ENCODE data around the gene BDH1. TPM values are rescaled to one million over a fixed set of nuclear protein-coding genes. Genes with fewer than 3 reads are reported as not detected.

Gene BDH1
- polyA plus RNA-seq, 1 of the 3 experiments (the other 2 are of a cell fraction) = 19.8 TPM

- TF ChIP-seq GABPA (IDR thresholded peaks at IDR 0.05; ENCODE audit: low read depth) = no peak
- TF ChIP-seq, protein P1, sequence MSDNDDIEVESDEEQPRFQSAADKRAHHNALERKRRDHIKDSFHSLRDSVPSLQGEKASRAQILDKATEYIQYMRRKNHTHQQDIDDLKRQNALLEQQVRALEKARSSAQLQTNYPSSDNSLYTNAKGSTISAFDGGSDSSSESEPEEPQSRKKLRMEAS (IDR thresholded peaks at IDR 0.05; ENCODE audit: low read depth) = no peak
- TF ChIP-seq TCF12 (IDR thresholded peaks at IDR 0.05) = no peak
- no peak for TF ChIP-seq RCOR1 (IDR thresholded peaks at IDR 0.05; ENCODE audit: low read length)
- TF ChIP-seq, protein P2, sequence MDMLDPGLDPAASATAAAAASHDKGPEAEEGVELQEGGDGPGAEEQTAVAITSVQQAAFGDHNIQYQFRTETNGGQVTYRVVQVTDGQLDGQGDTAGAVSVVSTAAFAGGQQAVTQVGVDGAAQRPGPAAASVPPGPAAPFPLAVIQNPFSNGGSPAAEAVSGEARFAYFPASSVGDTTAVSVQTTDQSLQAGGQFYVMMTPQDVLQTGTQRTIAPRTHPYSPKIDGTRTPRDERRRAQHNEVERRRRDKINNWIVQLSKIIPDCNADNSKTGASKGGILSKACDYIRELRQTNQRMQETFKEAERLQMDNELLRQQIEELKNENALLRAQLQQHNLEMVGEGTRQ (IDR thresholded peaks at IDR 0.05; ENCODE audit: borderline replicate concordance, low read depth, low read length) = no peak
- TF ChIP-seq POLR2AphosphoS5 (IDR thresholded peaks at IDR 0.05; ENCODE audit: low read depth, low read length) = no peak
These were observed 48.2 kb downstream of the BDH1 start (continued) for GRCh38 chr3:197507541-197507940.

- H3K27me3 ChIP-seq (ENCODE audit: insufficient read depth) = no peaks in the 10 kb centered on the region
- H3K9me3 ChIP-seq = no peaks in the 10 kb centered on the region
- DNase-seq = no peak
- POLR2A ChIA-PET = no interaction called here
- no peaks in the 10 kb centered on the region for H3K9me2 ChIP-seq
- WGBS (ENCODE audit: low lambda C conversion rate) = 90% methylated on average over 8 of the region's 8 CpGs
- no peak overlapping the region for H3K4me3 ChIP-seq (ENCODE audit: low read depth in 2 of 2, low read length in 1 of 2)
- H3K79me2 ChIP-seq (ENCODE audit: insufficient read depth) = no peaks in the 10 kb centered on the region
- H3K9ac ChIP-seq = no peak overlapping the region
- H3F3A ChIP-seq (replicated peaks; ENCODE audit: insufficient read depth) = peaks cover 14% of the 10 kb centered on the region
- no peaks in the 10 kb centered on the region for H3K36me3 ChIP-seq (replicated peaks in 1 of 2; ENCODE audit: control insufficient read depth in 1 of 2, insufficient read depth in 2 of 2, low read length in 1 of 2)
- TF ChIP-seq, protein P3, sequence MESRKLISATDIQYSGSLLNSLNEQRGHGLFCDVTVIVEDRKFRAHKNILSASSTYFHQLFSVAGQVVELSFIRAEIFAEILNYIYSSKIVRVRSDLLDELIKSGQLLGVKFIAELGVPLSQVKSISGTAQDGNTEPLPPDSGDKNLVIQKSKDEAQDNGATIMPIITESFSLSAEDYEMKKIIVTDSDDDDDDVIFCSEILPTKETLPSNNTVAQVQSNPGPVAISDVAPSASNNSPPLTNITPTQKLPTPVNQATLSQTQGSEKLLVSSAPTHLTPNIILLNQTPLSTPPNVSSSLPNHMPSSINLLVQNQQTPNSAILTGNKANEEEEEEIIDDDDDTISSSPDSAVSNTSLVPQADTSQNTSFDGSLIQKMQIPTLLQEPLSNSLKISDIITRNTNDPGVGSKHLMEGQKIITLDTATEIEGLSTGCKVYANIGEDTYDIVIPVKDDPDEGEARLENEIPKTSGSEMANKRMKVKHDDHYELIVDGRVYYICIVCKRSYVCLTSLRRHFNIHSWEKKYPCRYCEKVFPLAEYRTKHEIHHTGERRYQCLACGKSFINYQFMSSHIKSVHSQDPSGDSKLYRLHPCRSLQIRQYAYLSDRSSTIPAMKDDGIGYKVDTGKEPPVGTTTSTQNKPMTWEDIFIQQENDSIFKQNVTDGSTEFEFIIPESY (IDR thresholded peaks at IDR 0.05; ENCODE audit: borderline replicate concordance, low read depth) = no peak
- no peak for TF ChIP-seq FOXM1 (IDR thresholded peaks at IDR 0.05; ENCODE audit: low read depth)
- no peak for TF ChIP-seq JUND (IDR thresholded peaks at IDR 0.05)
- no peak for TF ChIP-seq NRF1 (IDR thresholded peaks at IDR 0.05; ENCODE audit: low read depth, low read length)
- no peak for TF ChIP-seq RAD21 (IDR thresholded peaks at IDR 0.05; ENCODE audit: low read length)
- TF ChIP-seq YY1 (IDR thresholded peaks at IDR 0.05; ENCODE audit: low read depth) = no peak
- TF ChIP-seq, protein P4, sequence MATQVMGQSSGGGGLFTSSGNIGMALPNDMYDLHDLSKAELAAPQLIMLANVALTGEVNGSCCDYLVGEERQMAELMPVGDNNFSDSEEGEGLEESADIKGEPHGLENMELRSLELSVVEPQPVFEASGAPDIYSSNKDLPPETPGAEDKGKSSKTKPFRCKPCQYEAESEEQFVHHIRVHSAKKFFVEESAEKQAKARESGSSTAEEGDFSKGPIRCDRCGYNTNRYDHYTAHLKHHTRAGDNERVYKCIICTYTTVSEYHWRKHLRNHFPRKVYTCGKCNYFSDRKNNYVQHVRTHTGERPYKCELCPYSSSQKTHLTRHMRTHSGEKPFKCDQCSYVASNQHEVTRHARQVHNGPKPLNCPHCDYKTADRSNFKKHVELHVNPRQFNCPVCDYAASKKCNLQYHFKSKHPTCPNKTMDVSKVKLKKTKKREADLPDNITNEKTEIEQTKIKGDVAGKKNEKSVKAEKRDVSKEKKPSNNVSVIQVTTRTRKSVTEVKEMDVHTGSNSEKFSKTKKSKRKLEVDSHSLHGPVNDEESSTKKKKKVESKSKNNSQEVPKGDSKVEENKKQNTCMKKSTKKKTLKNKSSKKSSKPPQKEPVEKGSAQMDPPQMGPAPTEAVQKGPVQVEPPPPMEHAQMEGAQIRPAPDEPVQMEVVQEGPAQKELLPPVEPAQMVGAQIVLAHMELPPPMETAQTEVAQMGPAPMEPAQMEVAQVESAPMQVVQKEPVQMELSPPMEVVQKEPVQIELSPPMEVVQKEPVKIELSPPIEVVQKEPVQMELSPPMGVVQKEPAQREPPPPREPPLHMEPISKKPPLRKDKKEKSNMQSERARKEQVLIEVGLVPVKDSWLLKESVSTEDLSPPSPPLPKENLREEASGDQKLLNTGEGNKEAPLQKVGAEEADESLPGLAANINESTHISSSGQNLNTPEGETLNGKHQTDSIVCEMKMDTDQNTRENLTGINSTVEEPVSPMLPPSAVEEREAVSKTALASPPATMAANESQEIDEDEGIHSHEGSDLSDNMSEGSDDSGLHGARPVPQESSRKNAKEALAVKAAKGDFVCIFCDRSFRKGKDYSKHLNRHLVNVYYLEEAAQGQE (IDR thresholded peaks at IDR 0.05; ENCODE audit: low read depth, low read length) = no peak
- no peak for TF ChIP-seq FOXJ3 (CRISPR knock-in tag; IDR thresholded peaks at IDR 0.05)
- TF ChIP-seq FOSL2 (IDR thresholded peaks at IDR 0.05; ENCODE audit: borderline replicate concordance, low read depth) = no peak
- no peak for TF ChIP-seq RFX5 (IDR thresholded peaks at IDR 0.05; ENCODE audit: low read length)
- no peak for TF ChIP-seq TCF12 (IDR thresholded peaks at IDR 0.05)
- TF ChIP-seq EP300 (IDR thresholded peaks at IDR 0.05; ENCODE audit: borderline replicate concordance in 1 of 2, low read depth in 1 of 2, low read length in 1 of 2) = no peak
- TF ChIP-seq, protein P5, sequence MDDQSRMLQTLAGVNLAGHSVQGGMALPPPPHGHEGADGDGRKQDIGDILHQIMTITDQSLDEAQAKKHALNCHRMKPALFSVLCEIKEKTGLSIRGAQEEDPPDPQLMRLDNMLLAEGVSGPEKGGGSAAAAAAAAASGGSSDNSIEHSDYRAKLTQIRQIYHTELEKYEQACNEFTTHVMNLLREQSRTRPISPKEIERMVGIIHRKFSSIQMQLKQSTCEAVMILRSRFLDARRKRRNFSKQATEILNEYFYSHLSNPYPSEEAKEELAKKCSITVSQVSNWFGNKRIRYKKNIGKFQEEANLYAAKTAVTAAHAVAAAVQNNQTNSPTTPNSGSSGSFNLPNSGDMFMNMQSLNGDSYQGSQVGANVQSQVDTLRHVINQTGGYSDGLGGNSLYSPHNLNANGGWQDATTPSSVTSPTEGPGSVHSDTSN (IDR thresholded peaks at IDR 0.05) = no peak
- no peak for TF ChIP-seq SIN3A (IDR thresholded peaks at IDR 0.05; ENCODE audit: borderline replicate concordance, low read depth, low read length)
- no peak overlapping the region for H3K27ac ChIP-seq (ENCODE audit: low read depth in 2 of 2, low read length in 1 of 2)
- H2AFZ ChIP-seq (ENCODE audit: low read depth) = no peak overlapping the region
- no peaks in the 10 kb centered on the region for H4K20me1 ChIP-seq (ENCODE audit: insufficient read depth)
- peaks cover 0 to 52% of the 10 kb centered on the region in 2 experiments; a peak in 2 of 4 replicates for H3K4me1 ChIP-seq (ENCODE audit: control insufficient read depth in 1 of 2, insufficient read depth in 2 of 2, low read depth in 1 of 2, low read length in 1 of 2)
- CTCF ChIA-PET = interaction anchor here (0.8 to 9.6 kb wide), 6 partner anchors 48 to 281 kb away, joined by 3 to 110 read pairs (median 10); partner anchors contain the start of gene BDH1
- no peak overlapping the region for H3K4me2 ChIP-seq
These were observed 48.7 kb downstream of the BDH1 start for GRCh38 chr3:197507081-197507480.

Data from SK-N-SH (cell line).